Hippocampal formation (tissue), 2 donors: Measurements from ENCODE around the gene EMILIN3.

Experiments used
- DNase-seq, 2 donors: peaks; one replicate each; lab custom pipeline; 2025; lab: John Stamatoyannopoulos, UW

The EMILIN3 gene, protein sequence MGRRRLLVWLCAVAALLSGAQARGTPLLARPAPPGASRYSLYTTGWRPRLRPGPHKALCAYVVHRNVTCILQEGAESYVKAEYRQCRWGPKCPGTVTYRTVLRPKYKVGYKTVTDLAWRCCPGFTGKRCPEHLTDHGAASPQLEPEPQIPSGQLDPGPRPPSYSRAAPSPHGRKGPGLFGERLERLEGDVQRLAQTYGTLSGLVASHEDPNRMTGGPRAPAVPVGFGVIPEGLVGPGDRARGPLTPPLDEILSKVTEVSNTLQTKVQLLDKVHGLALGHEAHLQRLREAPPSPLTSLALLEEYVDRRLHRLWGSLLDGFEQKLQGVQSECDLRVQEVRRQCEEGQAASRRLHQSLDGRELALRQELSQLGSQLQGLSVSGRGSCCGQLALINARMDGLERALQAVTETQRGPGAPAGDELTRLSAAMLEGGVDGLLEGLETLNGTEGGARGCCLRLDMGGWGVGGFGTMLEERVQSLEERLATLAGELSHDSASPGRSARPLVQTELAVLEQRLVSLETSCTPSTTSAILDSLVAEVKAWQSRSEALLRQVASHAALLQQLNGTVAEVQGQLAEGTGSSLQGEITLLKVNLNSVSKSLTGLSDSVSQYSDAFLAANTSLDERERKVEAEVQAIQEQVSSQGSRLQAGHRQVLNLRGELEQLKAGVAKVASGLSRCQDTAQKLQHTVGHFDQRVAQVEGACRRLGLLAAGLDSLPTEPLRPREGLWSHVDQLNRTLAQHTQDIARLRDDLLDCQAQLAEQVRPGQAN

DNA sequence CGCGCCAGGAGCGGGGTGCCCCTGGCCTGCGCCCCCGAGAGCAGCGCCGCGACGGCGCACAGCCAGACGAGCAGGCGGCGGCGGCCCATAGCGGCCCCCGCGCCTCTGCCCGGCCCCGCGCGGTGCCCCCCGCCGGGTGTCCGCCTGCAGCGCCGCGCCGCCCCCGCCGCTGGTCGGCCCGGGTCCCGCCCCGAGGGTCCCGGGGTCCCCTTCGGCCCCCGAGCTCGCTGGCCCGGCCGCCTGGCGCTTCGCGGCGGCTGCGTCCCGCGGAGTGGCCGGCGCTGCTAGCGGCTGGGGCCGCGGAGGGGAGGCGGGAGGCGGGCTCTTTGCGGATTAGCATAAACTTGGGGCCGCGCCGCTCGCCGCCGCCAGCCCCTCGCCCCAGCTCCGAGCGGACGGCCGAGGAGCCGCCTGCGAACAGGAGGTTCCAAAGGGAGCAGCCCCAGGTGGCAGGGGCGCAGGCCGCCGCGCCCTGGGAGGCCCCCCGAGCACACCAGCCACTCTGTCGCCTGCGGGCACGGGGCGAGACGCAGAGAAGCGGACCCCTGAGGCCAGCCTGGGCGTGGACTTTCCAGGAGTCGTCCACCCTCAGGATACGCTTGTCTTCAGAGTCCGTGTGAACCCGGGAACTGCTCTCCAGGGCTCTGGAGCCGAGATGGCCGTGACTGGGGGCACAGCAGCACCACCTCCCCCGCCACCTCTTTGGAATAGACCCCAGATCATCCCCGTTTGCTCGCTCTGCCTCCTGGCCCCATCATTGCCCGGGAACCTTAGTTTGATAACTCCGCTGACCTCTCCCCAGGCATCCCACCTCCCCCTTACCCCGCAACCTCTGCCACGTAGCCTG, at the start of gene EMILIN3:
Gene EMILIN3, minus strand, starts transcription at position 273 of the 847 bp plus-strand sequence. Its CDS starts 184 bp downstream, at position 89.
- DNase-seq = no peak

- no peak for DNase-seq
Measured at GRCh38 chr20:41415191-41415590, 48.6 kb upstream of the EMILIN3 start.

DNA sequence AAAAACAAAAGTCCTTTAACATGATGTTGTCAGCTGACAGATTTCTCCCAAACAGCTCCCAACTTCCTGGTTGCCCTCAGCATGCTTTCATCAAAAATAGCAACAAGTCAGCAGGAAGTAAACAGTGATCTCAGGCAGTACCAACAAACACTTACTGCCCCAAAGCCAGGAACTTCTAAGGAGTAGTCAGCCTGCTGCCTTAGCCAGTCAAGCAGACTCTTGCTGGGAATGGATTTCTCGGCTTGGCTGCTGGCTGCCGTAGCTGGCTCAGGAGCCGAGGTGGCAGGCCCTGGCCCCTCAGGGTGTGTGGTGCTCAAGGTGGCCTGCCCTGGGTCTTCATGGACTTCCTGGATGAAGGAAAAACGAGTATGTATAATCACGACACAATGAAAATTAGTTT, 46.6 kb upstream of the EMILIN3 start:
- no peak for DNase-seq

DNA sequence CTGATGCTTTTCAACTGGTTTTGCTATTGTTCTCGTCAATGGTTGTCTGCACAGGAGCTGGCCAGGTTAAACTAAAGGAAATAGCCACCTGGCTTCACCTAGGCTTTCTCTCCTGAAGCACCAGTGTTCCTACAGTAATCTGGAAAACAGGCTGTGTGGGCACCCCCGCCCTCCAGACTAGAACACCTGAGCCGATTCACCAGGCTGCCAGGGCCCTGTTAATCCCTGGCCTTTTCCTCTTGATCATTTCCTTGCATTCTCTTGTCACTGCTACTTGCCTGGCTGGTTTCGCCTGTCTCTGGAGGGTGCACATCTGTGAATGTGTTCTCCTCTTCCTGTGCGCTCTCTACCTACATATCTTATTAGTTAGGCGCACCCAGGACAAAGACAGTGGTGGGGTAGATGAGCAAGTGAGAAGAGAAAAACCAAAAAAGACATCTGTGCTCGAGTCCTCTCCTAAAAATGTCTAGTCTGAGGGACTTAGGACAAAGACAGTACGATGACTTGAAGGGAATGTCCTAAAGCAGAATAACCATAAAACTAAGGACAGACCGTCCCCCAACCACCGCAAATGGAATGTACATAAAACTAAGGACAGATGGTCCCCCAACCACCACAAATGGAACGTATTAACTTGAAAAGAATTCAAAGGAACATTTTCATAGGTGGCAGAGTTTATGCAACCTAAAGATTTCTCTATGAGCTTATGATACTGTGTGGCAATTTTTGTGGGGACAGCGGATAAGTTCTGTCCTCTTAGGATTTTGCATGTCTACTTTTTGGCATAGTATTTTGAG, 45.9 kb upstream of the EMILIN3 start:
- DNase-seq = no peak

DNA sequence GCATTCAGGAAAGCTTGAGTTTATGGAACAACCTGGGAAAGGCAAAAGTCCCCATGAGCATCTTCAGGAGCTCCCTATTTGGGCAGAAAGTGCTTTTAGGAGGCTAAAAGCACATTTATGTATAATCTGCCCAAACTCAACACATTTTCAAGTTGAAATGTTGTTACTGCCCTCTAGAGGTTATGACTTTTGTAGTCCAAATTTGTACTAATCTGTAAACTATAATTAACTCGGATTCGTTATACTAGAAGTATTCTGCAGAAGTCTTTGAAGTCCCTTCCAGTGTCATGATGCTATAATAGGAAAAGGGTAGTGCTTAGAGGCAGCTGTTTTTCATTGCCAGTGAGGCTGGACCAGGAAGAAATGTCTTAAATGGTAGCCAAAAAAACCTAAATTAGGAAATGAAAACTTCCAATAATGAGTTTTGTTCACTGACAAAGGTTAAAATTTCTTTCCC, 44.8 kb upstream of the EMILIN3 start:
- DNase-seq = peak in 1 of 2 donors; percentile 52

- DNase-seq = peak; percentile 35 to 37
Measured at GRCh38 chr20:41408986-41409385, 42.4 kb upstream of the EMILIN3 start.

DNA sequence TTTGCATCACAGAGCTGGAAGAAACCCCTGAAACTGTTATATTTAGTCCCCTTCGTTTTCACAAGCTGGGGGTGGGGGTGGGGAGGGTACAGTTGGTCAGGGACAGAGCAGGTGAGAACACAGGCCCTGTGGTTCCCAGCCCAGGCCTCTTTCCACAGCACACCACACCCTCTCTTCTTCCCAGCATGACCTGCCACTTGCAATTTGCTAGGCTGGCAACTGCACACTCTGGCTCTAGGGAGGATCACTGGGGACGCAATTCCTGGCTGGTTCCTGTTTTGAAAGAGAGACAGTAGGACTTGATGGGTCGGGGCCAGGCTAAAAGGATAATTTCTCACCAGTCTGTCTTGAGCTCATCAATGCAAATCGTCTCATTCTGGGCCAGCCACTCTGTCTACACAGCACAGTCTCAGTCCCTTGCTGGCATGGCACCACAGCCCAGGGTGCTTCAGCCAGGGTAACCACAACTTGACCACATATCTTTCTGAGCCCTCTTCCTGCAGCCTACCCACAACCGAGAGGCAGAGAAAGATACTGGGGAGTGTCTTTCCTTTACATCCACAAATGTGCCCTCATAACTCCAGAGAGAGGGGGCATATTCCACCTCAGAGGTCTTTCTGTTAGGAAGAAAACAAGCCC, 41.7 kb upstream of the EMILIN3 start:
- no peak for DNase-seq

DNA sequence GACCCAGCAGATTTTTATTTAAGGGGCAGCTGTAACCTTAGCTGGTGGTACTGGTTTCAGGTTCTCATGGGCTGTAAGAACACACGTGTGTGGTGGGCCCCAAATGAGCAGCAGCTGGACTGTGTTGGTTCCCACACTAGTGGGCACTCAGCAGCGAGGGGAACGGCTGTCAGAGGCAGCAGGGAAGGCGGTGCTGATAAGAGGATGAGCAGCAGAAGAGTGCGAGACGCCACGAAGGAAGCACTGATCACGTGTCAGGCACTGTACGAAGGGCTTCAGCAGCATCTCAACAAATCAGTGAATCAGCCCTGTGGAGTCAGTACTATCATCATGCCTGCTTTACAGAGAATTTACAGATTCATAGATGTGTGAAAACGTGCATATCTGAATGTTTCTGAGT, 41.0 kb upstream of the EMILIN3 start:
- no peak for DNase-seq

DNA sequence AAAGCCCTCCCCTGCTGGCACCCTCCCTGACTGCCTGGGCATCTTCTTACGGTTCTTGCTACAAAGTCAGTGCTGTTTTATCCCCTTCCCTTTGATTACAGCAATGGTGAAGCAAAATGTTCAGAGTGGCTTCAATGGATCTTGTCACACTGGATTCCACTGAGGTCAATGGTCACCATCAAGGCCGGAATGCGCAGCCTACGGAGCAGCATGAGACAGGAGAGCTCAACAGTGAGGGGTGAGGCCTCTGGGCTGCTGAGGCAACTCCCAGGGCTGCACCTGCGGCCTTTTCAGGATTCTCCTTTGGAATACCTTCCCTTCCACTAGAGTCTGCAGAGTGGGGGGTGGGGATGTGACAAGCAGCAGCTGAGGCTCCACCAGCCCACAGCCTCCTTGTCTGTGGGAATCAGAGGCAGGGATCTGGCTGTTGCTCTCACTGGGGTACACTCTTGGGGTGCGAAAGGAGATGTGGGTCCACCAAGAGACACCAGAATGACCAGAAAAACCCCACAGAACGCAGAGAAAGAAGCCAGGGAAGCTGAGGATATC, 40.4 kb upstream of the EMILIN3 start:
- DNase-seq = no peak

DNA sequence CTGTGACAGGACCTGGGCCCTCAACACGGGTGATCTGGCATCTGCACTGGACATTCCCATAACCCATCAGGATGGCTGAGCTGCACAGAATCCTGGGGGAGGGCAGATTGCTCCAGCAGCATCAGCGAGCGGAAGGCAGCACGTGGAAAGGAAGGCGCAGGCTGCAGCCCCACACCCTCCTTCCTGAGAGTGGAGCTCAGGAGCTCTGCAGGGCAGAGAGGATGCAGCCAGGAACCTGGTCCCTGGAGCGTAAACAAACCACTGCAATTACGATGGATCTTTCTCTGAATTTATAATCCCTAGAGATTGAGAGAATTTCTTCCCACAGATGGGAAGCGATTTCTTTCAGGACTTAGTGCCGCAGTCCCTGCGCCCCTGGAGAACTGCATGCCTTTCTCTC, 39.7 kb upstream of the EMILIN3 start:
- DNase-seq = no peak

DNA sequence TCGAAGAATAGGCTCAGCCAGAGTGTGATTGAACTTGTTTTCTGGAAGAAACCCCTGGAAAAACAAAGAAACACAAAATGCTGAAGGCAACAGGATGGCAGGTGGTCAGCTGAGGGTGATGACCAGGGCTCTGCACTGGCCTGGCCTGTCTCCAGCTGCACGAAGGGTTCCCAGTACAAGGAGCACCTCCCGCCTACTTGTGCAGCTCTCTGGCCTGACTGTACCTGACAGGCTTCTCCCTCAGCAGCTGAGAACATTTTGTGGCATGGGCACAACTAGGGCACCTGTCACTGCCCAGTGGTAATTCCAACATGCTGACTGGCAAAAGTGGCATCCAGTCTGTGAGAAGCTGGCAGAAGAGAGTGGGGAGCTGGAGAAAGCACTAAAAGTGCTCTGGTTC, 38.8 kb upstream of the EMILIN3 start:
- no peak for DNase-seq

GRCh38 chr20:41403604-41404003, 37.0 kb upstream of the EMILIN3 start:
- DNase-seq = no peak

DNA sequence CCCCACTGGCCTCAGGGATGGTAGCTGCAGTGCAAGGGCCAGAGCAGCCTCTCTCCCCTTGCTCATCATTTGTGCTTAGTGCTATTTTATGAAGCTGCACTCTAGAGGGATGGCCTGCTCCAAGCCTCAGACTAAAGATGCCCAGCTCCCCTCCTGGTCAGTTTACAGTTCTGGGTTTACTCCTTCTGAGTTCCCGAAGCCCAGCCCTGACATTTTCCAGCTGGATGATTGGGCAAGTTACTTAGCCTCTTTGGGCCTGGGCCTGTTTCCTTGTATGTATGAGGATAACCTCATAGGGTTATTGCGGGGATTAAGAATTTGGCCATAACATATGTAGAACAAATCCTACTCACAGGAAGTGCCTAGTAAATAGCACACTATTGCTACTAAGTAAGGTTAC, 31.8 kb upstream of the EMILIN3 start:
- DNase-seq = no peak

GRCh38 chr20:41395667-41396664, 29.3 kb upstream of the EMILIN3 start:
- no peak for DNase-seq

DNA sequence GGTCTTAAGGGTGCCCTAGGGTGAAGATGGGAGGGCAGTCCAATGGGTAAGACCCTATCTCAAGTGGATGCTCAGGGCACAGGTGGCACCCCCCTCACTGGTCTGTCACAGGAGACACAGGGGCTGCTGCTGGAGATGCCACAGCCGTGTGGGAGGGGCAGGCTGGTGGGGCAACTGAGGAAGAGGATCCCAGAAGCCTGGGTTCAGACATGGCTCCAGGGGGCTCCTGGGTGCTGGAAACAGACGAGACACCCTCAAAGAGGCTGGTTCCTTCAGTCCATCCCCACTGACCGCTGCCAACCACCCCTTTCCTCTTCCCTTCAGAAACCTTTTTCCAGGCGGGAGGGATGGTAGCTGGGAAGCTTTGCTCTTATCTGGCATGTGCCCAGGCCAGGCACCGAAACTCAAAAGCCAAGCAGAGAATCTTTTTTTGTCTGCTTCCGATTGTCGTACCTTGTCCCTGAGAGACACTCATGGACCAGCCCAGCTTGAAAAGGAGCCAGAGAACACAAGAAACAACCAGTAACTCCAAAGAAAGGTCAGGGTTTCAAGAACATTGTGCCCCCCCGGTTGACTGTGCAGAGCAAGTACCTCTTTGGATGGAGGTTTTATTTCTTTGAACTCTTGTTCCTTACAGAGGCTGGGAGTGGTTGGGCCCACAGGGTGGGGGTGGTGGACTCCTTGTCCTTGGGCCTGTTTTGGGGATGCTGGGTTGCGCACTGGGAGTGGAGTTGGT, 28.5 kb upstream of the EMILIN3 start:
- no peak for DNase-seq

- DNase-seq = no peak
Measured at GRCh38 chr20:41394081-41394480, 27.5 kb upstream of the EMILIN3 start.

DNA sequence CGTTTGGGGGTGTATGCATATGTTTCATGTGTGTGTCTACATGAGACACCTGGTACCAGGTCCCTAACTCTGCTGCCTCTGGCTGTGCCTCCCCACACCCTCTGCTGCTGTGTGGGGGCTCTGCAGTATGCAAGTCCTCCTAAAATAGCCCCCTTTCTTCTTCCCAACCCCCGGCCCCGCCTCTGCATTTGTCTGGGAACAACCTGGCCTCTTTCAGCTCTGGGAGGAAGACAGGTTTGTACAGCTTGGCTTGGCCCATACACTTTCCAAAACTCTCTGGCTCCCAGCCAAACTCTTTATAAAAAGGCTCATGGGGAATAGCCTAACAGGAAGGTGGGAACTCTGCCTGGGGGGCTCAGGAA, 27.1 kb upstream of the EMILIN3 start:
- no peak for DNase-seq

- DNase-seq = peak; percentile 36 to 58
Measured at GRCh38 chr20:41392871-41393704, 26.5 kb upstream of the EMILIN3 start.
